SK-N-SH treated with all-trans-retinoic acid at 6 μM for 48 hours (cell line): ENCODE results near the gene CEP89.

Experiments used
- ATAC-seq: fragments of 200-7000 bp; cut with Tn5 transposase; 3 replicates; pipeline ENCODE4 v1.9.1; 2020; ENCODE audit warnings: mild to moderate bottlenecking, moderate library complexity
- ARNTL ChIP-seq: fragments of 450-650 bp; formaldehyde crosslinking; IDR thresholded peaks from 2 replicates; pipeline ENCODE4 v1.5.0; 2020; ENCODE audit warnings: low read depth, mild to moderate bottlenecking, moderate library complexity, borderline replicate concordance
- BACH2 ChIP-seq: fragments of 250-450 bp; sonication (Bioruptor Pico); IDR thresholded peaks from 2 replicates; pipeline ENCODE4 v1.9.0; 2021; ENCODE audit warnings: mild to moderate bottlenecking, borderline replicate concordance
- CREB5 ChIP-seq: fragments of 250-450 bp; sonication (Bioruptor Pico); IDR thresholded peaks from 2 replicates; pipeline ENCODE4 v1.5.1; 2020; ENCODE audit warnings: low read depth, mild to moderate bottlenecking, moderate library complexity
- CSDC2 ChIP-seq: fragments of 250-450 bp; sonication (Bioruptor Pico); IDR thresholded peaks from 2 replicates; pipeline ENCODE4 v1.5.0; 2020; ENCODE audit warnings: mild to moderate bottlenecking, moderate library complexity
- ESRRG ChIP-seq: fragments of 250-450 bp; sonication (Bioruptor Pico); IDR thresholded peaks from 2 replicates; pipeline ENCODE4 v1.6.1; 2021; ENCODE audit warnings: mild to moderate bottlenecking
- GLIS3 ChIP-seq: fragments of 250-450 bp; sonication (Bioruptor Pico); IDR thresholded peaks from 2 replicates; pipeline ENCODE4 v1.5.0; 2020; ENCODE audit warnings: mild to moderate bottlenecking, moderate library complexity
- ISL1 ChIP-seq: fragments of 250-450 bp; sonication (Bioruptor Pico); IDR thresholded peaks from 2 replicates; pipeline ENCODE4 v2.1.2; 2022; ENCODE audit warnings: mild to moderate bottlenecking, moderate library complexity
- OSR1 ChIP-seq: fragments of 250-450 bp; sonication (Bioruptor Pico); IDR thresholded peaks from 2 replicates; pipeline ENCODE4 v1.8.0; 2022; ENCODE audit warnings: moderate library complexity, mild to moderate bottlenecking, inconsistent platforms
- RARB ChIP-seq: fragments of 250-450 bp; sonication (Bioruptor Pico); IDR thresholded peaks from 2 replicates; pipeline ENCODE4 v1.8.0; 2021; ENCODE audit warnings: mild to moderate bottlenecking, moderate library complexity
- SNAI2 ChIP-seq: fragments of 250-450 bp; sonication (Bioruptor Pico); IDR thresholded peaks from 2 replicates; pipeline ENCODE4 v1.5.0; 2020; ENCODE audit warnings: mild to moderate bottlenecking, moderate library complexity
- TCF4 ChIP-seq: fragments of 250-450 bp; sonication (Bioruptor Pico); IDR thresholded peaks from 2 replicates; pipeline ENCODE4 v1.8.0; 2021; ENCODE audit warnings: mild to moderate bottlenecking, moderate library complexity, borderline replicate concordance
- TOX ChIP-seq: fragments of 250-450 bp; sonication (Bioruptor Pico); IDR thresholded peaks from 2 replicates; pipeline ENCODE4 v1.8.0; 2021; ENCODE audit warnings: mild to moderate bottlenecking, moderate library complexity, borderline replicate concordance
- ZFP3 ChIP-seq: fragments of 250-450 bp; sonication (Bioruptor Pico); IDR thresholded peaks from 2 replicates; pipeline ENCODE4 v1.5.0; 2020; ENCODE audit warnings: mild to moderate bottlenecking, moderate library complexity
- ZFP30 ChIP-seq: fragments of 450-650 bp; formaldehyde crosslinking; IDR thresholded peaks from 2 replicates; pipeline ENCODE4 v1.5.0; 2022; ENCODE audit warnings: mild to moderate bottlenecking, moderate library complexity
- ZNF565 ChIP-seq: fragments of 450-650 bp; formaldehyde crosslinking; conservative IDR thresholded peaks from 2 replicates; pipeline ENCODE4 v1.5.0; 2020; ENCODE audit warnings: low read depth, mild to moderate bottlenecking, moderate library complexity
- ZNF70 ChIP-seq: fragments of 450-650 bp; formaldehyde crosslinking; IDR thresholded peaks from 2 replicates; pipeline ENCODE4 v1.5.0; 2020; ENCODE audit warnings: mild to moderate bottlenecking, moderate library complexity
- ZNF8 ChIP-seq: fragments of 450-650 bp; formaldehyde crosslinking; IDR thresholded peaks from 2 replicates; pipeline ENCODE4 v1.5.0; 2020; ENCODE audit warnings: mild to moderate bottlenecking, moderate library complexity
- TF ChIP-seq, protein P1 (sequence below): fragments of 250-450 bp; sonication (Bioruptor Pico); IDR thresholded peaks from 2 replicates; pipeline ENCODE4 v1.8.0; 2020; ENCODE audit warnings: mild to moderate bottlenecking, moderate library complexity, borderline replicate concordance
- TF ChIP-seq, protein P2 (sequence below): fragments of 250-450 bp; sonication (Bioruptor Pico); IDR thresholded peaks from 2 replicates; pipeline ENCODE4 v1.5.1; 2021; ENCODE audit warnings: mild to moderate bottlenecking, moderate library complexity
- TF ChIP-seq, protein P3 (sequence below): fragments of 250-450 bp; sonication (Bioruptor Pico); IDR thresholded peaks from 2 replicates; pipeline ENCODE4 v1.5.0; 2020; ENCODE audit warnings: mild to moderate bottlenecking, moderate library complexity

CEP89 gene

DNA sequence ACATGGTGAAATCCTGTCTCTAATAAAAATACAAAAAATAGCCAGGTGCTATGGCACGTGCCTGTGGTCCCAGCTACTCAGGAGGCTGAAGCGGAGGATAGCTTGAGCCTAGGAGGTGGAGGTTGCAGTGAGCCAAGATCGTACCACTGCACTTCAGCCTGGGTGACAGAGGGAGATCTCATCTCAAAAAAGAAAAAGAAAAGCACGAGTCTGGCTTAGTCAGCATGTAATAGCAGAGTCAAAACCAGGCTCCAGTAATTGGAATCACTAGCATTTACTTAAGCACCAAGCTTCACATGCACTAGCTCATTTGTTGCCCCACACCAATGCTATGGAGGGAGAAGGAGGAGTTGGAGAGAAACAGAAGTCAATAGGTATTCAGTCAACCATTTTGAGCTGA, 60.3 kb downstream of the CEP89 start (continued):
- TF ChIP-seq, protein P1, sequence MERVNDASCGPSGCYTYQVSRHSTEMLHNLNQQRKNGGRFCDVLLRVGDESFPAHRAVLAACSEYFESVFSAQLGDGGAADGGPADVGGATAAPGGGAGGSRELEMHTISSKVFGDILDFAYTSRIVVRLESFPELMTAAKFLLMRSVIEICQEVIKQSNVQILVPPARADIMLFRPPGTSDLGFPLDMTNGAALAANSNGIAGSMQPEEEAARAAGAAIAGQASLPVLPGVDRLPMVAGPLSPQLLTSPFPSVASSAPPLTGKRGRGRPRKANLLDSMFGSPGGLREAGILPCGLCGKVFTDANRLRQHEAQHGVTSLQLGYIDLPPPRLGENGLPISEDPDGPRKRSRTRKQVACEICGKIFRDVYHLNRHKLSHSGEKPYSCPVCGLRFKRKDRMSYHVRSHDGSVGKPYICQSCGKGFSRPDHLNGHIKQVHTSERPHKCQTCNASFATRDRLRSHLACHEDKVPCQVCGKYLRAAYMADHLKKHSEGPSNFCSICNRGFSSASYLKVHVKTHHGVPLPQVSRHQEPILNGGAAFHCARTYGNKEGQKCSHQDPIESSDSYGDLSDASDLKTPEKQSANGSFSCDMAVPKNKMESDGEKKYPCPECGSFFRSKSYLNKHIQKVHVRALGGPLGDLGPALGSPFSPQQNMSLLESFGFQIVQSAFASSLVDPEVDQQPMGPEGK (CRISPR knock-in tag), result no peak
- TF ChIP-seq ARNTL (CRISPR knock-in tag), result no peak
- no peak for TF ChIP-seq CSDC2
- TF ChIP-seq, protein P2, sequence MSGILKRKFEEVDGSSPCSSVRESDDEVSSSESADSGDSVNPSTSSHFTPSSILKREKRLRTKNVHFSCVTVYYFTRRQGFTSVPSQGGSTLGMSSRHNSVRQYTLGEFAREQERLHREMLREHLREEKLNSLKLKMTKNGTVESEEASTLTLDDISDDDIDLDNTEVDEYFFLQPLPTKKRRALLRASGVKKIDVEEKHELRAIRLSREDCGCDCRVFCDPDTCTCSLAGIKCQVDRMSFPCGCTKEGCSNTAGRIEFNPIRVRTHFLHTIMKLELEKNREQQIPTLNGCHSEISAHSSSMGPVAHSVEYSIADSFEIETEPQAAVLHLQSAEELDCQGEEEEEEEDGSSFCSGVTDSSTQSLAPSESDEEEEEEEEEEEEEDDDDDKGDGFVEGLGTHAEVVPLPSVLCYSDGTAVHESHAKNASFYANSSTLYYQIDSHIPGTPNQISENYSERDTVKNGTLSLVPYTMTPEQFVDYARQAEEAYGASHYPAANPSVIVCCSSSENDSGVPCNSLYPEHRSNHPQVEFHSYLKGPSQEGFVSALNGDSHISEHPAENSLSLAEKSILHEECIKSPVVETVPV (CRISPR knock-in tag), result no peak
- no peak for TF ChIP-seq ESRRG (CRISPR knock-in tag)

DNA sequence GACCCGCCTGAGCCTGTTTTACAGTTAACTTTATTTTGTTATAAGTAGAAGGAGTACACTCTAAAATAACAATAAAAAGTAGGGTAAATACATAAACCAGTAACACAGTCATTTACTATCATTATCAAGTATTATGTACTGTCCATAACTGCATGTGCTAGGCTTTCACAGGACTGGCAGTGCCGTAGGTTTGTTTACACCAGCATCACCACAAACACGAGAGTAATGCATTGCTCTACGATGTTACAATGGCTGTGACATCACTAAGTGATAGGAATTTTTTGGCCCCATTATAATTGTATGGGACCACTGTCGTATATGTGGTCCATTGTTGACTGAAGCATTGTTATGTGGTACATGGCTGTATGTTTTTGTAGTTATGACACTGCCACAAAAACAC, 60.9 kb downstream of the CEP89 start:
- no peak for ATAC-seq
- TF ChIP-seq ESRRG (CRISPR knock-in tag) (no peak), ZFP30 (no peak)
- TF ChIP-seq, all 23 proteins: peak for 0

GRCh38 chr19:32910094-32910493, 61.7 kb downstream of the CEP89 start:
- no peak for ATAC-seq
- TF ChIP-seq ZFP3 (CRISPR knock-in tag) (no peak), RARB (CRISPR knock-in tag) (no peak), BACH2 (no peak), ISL1 (CRISPR knock-in tag) (no peak), OSR1 (no peak), ZNF8 (CRISPR knock-in tag) (no peak), GLIS3 (CRISPR knock-in tag) (no peak), SNAI2 (CRISPR knock-in tag) (no peak), CSDC2 (no peak), ESRRG (CRISPR knock-in tag) (no peak), CREB5 (no peak), ZNF70 (CRISPR knock-in tag) (no peak), TCF4 (no peak), ZNF565 (CRISPR knock-in tag) (no peak), TOX (CRISPR knock-in tag) (no peak), ARNTL (CRISPR knock-in tag) (no peak)
- TF ChIP-seq, protein P2 (CRISPR knock-in tag), result no peak
- TF ChIP-seq, protein P1 (CRISPR knock-in tag), result no peak
- TF ChIP-seq, protein P3, sequence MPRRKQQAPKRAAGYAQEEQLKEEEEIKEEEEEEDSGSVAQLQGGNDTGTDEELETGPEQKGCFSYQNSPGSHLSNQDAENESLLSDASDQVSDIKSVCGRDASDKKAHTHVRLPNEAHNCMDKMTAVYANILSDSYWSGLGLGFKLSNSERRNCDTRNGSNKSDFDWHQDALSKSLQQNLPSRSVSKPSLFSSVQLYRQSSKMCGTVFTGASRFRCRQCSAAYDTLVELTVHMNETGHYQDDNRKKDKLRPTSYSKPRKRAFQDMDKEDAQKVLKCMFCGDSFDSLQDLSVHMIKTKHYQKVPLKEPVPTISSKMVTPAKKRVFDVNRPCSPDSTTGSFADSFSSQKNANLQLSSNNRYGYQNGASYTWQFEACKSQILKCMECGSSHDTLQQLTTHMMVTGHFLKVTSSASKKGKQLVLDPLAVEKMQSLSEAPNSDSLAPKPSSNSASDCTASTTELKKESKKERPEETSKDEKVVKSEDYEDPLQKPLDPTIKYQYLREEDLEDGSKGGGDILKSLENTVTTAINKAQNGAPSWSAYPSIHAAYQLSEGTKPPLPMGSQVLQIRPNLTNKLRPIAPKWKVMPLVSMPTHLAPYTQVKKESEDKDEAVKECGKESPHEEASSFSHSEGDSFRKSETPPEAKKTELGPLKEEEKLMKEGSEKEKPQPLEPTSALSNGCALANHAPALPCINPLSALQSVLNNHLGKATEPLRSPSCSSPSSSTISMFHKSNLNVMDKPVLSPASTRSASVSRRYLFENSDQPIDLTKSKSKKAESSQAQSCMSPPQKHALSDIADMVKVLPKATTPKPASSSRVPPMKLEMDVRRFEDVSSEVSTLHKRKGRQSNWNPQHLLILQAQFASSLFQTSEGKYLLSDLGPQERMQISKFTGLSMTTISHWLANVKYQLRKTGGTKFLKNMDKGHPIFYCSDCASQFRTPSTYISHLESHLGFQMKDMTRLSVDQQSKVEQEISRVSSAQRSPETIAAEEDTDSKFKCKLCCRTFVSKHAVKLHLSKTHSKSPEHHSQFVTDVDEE (CRISPR knock-in tag), result no peak
